Measurements from ENCODE around the gene C16orf90. TPM values are rescaled to one million over a fixed set of nuclear protein-coding genes. Genes with fewer than 3 reads are reported as not detected.

The C16orf90 gene
- total RNA-seq, 1 donor from 2014 or later: not detected

DNA sequence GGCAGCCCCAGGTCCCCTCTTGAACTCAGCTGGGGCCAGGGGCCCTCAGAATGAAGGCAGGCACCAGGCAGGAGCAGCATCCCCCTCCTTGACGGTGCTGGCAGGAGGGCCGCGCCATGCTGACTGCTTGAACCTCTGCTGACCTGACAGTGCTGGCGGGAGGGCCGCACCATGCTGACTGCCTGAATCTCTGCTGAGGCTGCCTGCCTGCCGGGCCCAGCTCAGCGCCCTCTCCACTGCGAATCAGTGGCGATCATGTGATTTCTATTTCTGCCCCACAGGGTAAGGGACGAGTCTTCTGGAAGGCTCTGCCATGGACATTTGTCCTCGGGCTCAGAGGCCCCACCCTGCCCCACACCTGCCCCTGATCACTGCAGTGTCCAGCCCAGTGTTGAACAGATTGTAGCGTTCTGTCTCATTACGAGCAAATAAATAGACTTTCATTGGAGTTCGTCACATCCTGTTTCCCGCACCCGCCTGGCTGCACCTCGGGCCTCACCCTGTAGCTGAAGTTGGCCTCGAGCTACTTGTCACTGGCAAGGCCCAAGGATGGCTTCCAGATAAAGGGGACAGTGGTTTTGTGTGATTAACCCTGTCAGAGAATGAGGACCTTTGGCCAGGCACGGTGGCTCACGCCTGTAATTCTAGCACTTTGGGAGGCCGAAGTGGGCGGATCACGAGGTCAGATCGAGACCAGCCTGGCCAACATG lies 8.6 kb downstream of the C16orf90 start:
- no peak overlapping the region for H3K27ac Mint-ChIP-seq

DNA sequence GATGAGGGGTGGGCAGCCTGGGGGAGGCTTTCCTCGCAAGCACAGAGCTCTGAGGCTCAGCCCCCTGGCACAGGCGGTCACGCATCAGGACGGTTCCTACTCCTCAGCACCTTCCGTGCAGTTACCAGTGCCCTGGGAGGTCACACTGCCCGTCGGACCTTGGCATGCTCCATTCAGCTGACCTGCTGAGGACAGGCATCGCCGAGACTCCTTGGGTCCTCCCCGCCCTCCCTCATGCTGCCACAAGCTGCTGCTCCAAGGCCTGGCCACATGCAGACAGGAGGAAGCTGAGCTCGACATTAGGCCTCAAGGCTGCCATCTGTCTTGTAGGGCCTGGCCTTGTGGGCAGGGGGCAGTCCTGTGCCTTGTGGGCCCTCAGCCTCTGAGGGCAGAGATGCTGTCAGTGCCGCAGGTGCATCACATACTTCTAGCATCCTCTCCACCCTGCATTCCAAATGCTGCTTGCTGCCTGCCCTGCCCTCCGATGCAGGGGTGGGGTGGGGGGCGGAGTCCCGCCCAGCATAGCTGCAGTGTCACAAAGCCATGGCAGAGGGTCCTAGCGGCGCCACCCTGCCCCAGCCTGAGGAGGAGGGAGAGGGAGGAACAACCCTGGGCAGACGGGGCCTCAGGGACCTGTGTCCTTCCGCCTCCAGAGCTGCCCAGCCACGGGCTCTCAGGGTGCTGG lies 9.3 kb downstream of the C16orf90 start:
- no peak overlapping the region for H3K27ac Mint-ChIP-seq
- no peak overlapping the region for H3K4me3 Mint-ChIP-seq (ENCODE audit: low read depth)
- no peaks in the 10 kb centered on the region for H3K27me3 Mint-ChIP-seq (ENCODE audit: low read depth)
- peaks cover 35% of the 10 kb centered on the region for H3K36me3 Mint-ChIP-seq (ENCODE audit: low read depth)
- no peak for DNase-seq (ENCODE audit: low spot score)
- no peaks in the 10 kb centered on the region for H3K4me1 Mint-ChIP-seq (ENCODE audit: low read depth)
- H3K9me3 Mint-ChIP-seq: no peaks in the 10 kb centered on the region
- intact Hi-C loops (cut with micrococcal nuclease): no loop called here

More for the DNA sequence above, 8.6 kb downstream of the C16orf90 start:
- Mint-ChIP-seq H3K9me3 (no peaks in the 10 kb centered on the region), H3K27me3 (ENCODE audit: low read depth) (no peaks in the 10 kb centered on the region), H3K4me1 (ENCODE audit: low read depth) (no peaks in the 10 kb centered on the region), H3K36me3 (ENCODE audit: low read depth) (peaks cover 28% of the 10 kb centered on the region), H3K4me3 (ENCODE audit: low read depth) (no peak overlapping the region)
- no peak for DNase-seq (ENCODE audit: low spot score)
- intact Hi-C loops (cut with micrococcal nuclease): no loop called here

DNA sequence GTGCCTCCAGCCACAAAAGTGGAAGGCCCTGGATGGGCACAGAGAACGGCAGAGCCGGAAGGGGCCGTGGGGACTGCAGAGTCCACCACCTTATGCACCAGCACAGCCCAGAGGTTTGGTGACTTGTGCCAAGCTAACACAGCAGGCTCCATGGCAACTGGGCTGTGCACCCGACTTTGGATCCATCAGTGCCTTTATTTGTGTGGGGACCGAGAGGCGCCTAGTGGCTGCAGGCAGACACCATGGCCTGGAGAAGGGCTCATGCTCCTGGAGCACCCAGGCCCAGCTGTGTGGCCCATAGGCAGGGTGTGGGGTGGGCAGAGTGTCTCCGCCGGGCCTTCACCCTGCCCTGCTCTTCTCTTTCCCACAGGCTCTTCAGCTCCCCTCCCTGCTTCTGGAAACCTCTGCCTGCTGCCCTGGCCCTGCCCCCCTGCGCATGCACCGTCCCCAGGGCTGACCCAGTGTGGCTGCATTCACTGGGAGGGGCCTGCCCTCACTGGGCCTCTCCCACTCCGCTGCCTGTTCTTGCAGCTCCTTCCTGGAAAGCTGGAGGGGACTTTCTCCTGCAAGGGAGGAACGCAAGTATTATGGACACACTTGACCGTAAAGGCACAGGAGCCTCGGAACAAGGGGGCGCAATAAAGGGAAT lies 10.1 kb downstream of the C16orf90 start:
- no peaks in the 10 kb centered on the region for H3K27me3 Mint-ChIP-seq (ENCODE audit: low read depth)
- H3K27ac Mint-ChIP-seq: no peak overlapping the region
- DNase-seq (ENCODE audit: low spot score): no peak
- H3K9me3 Mint-ChIP-seq: no peaks in the 10 kb centered on the region
- no peak overlapping the region for H3K4me3 Mint-ChIP-seq (ENCODE audit: low read depth)
- intact Hi-C loops (cut with micrococcal nuclease): no loop called here
- H3K4me1 Mint-ChIP-seq (ENCODE audit: low read depth): no peaks in the 10 kb centered on the region
- H3K36me3 Mint-ChIP-seq (ENCODE audit: low read depth): peaks cover 37% of the 10 kb centered on the region

DNA sequence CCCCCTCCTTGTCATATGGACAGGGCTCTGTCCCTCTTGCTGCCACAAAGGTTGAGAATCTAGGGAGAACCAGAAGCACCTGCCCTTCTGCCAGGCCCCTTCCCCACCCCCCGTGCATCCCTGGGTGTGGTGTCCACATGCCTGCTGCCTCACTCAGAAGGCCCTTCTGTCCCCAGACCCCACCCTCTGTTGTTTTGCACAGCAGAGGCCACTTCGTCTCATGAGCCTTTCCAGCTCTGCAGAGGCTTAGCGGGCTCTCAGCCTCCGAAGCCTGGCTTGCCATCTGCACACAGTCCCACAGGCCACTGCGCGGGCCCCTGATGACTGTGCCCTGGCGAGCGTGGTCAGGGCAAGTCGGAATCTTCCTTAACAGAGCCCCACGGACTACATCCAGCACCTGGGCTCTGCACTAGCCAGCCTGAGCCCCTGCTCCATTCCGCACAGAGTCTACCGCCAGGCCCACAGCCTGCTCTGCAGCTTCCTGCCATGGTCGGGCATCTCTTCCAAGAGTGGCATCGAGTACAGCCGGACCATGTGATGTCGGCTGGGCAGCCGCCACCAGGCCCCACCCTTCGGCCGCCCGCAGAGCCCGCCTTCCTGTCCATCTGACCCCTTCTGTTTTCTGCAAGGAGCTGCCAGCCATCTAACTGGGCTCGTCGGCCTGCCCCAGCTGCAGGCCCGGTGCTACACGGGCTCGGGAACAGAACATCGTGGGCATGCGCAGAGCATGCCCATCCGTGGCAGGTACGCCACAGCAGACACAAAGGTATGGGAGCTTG lies 10.8 kb downstream of the C16orf90 start:
- no peaks in the 10 kb centered on the region for H3K27me3 Mint-ChIP-seq (ENCODE audit: low read depth)
- no peak overlapping the region for H3K27ac Mint-ChIP-seq
- DNase-seq (ENCODE audit: low spot score): no peak
- no peaks in the 10 kb centered on the region for H3K9me3 Mint-ChIP-seq
- peaks cover 40% of the 10 kb centered on the region for H3K36me3 Mint-ChIP-seq (ENCODE audit: low read depth)
- intact Hi-C loops (cut with micrococcal nuclease): no loop called here
- H3K4me1 Mint-ChIP-seq (ENCODE audit: low read depth): no peaks in the 10 kb centered on the region
- no peak overlapping the region for H3K4me3 Mint-ChIP-seq (ENCODE audit: low read depth)

DNA sequence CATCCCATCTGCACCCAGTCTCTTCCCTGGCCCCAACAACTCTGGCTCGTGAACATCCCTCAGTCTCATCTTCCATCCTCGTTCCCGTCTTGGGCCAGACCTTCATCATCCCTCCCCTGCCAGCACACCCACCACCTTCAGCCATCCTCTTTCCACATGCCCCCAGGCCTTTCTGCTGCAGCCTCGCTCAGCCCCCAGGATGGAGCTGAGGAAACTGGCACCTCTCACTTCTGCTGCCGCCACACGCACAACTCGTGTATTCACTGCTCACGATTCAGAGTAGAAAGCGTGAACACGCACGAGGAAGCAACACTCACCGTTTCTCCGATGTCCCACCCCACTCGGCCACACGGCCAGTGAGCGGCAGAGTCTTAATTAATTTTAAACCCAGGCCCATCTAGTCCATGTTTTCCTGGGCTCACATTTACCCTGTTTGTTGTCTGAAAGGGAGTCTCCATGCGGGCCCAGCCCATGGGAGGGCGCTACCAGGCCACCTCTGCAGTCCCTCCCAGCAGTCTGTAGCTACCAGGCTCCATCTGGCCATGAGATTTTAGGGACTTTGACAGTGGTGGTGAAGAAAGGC lies 12.5 kb downstream of the C16orf90 start:
- no peak overlapping the region for H3K4me3 Mint-ChIP-seq (ENCODE audit: low read depth)
- no peaks in the 10 kb centered on the region for H3K4me1 Mint-ChIP-seq (ENCODE audit: low read depth)
- H3K9me3 Mint-ChIP-seq: no peaks in the 10 kb centered on the region
- intact Hi-C loops (cut with micrococcal nuclease): no loop called here
- H3K27ac Mint-ChIP-seq: no peak overlapping the region
- no peak for DNase-seq (ENCODE audit: low spot score)
- no peaks in the 10 kb centered on the region for H3K27me3 Mint-ChIP-seq (ENCODE audit: low read depth)
- H3K36me3 Mint-ChIP-seq (ENCODE audit: low read depth): peaks cover 46% of the 10 kb centered on the region

DNA sequence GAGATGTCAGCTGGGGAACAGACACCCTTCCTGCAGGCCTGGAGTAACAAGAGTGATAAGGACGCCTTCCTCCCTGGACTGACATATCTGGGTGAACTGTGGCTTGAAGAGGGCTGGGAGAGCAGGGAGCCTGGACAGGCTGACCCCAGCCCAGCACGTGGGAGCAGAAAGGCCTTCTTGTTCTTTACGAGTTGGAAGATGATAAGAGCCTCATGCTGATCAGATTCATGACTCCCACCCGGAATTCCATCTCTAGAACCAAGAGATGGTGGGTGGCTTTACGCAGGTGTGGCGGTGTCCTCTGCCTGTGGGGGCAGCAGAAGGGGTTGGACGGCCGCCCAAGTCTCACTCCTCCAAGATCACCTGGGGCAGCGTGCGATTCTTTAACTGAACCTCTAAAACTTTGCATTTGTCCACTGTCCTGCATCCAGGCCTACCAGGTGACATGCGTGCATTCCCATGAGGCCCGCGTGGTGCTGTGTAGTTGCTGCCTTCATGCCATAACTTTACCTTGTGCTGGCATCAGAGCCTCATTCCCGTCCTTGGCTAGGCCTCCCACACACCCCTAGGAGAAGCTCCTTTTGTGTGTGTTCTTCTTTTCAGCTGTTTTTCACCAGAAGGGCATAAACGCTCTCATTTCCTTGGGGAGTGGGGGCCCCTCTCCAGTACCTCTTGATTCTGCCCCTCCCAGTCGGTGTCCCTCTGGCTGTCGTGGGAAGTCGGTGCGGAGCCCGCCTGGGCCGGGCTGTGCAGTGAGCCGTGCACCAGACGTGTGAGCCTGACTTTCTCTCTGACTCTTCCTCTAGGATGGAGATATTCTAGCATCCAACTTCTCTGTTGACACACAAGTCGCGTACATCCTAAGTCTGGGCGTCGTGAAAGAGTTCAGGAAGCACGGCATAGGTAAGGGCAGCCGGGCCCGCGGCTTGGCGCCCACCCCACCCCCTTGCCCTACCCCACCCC lies 13.3 kb downstream of the C16orf90 start:
- DNase-seq (ENCODE audit: low spot score): no peak
- intact Hi-C loops (cut with micrococcal nuclease): no loop called here
- no peak overlapping the region for H3K4me3 Mint-ChIP-seq (ENCODE audit: low read depth)
- peaks cover 46% of the 10 kb centered on the region for H3K36me3 Mint-ChIP-seq (ENCODE audit: low read depth)
- no peaks in the 10 kb centered on the region for H3K27me3 Mint-ChIP-seq (ENCODE audit: low read depth)
- no peaks in the 10 kb centered on the region for H3K4me1 Mint-ChIP-seq (ENCODE audit: low read depth)
- no peak overlapping the region for H3K27ac Mint-ChIP-seq
- H3K9me3 Mint-ChIP-seq: no peaks in the 10 kb centered on the region

DNA sequence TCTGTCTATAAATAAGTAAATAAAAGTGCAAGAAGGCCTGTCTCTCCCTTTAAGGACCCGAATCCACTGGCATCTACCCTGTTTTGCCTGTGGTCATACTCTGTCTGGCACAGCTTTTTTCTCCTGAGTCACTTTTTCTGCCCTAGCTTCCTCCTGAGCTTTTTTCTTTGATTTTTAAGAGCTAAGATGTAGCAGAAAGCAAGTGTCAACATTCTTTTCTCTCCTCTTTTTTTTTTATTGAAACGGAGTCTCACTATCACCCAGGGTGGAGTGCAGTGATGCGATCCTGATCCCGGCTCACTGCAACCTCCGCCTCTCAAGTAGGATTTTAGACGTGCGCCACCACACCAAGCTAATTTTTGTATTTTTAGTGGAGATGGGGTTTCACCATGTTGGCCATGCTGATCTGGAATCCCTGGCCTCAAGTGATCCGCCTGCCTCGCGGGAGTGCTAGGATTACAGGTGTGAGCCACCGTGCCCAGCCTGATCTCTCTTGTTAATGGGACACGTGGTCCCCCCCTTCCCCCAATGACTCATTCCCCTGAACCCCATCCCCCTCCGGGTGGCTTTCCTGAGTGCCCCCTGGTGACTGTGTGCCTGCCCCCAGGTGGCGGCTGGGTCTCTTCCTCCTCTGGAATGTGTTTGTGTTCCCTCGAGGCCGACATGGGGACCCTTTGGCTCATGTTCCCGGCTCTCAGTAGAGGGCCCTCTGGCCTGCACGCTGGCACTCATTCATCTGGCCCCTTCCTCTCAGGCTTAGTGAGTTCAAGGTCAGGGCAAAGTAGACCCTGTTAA lies 14.2 kb downstream of the C16orf90 start:
- H3K27ac Mint-ChIP-seq: no peak overlapping the region
- no peak overlapping the region for H3K4me3 Mint-ChIP-seq (ENCODE audit: low read depth)
- no peaks in the 10 kb centered on the region for H3K9me3 Mint-ChIP-seq
- H3K27me3 Mint-ChIP-seq (ENCODE audit: low read depth): no peaks in the 10 kb centered on the region
- intact Hi-C loops (cut with micrococcal nuclease): no loop called here
- peaks cover 42% of the 10 kb centered on the region for H3K36me3 Mint-ChIP-seq (ENCODE audit: low read depth)
- H3K4me1 Mint-ChIP-seq (ENCODE audit: low read depth): no peaks in the 10 kb centered on the region
- no peak for DNase-seq (ENCODE audit: low spot score)

DNA sequence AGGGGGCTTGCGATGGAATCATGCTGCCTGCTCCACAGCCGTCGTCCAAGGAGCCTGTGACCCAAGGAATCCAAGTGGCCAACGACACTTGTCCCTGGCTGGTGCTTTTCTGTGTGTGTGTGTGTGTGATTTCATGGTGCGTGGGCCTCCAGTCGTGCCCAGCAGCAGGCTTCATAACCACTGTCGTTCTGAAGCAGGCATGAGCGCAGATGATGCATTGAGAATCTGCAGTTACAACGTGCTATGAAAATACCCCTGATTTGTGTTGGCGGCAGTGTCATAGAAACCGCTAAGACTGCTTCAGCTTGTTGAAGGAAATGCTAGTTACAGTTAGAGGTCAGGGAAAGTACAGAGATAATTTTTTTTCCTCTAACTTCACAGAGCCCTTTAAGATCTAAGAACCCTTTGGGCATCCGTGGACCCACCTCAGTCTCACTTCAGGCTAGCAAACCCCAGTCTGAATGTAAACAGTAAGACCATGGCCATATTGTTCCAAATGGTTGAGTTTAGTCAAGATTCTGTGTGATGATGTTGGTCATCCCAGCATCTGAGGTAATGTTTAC lies 15.6 kb downstream of the C16orf90 start:
- DNase-seq (ENCODE audit: low spot score): no peak
- Mint-ChIP-seq H3K4me1 (ENCODE audit: low read depth) (no peaks in the 10 kb centered on the region), H3K36me3 (ENCODE audit: low read depth) (peaks cover 46% of the 10 kb centered on the region), H3K4me3 (ENCODE audit: low read depth) (no peak overlapping the region), H3K9me3 (no peaks in the 10 kb centered on the region), H3K27ac (no peak overlapping the region), H3K27me3 (ENCODE audit: low read depth) (no peaks in the 10 kb centered on the region)
- intact Hi-C loops (cut with micrococcal nuclease): no loop called here

DNA sequence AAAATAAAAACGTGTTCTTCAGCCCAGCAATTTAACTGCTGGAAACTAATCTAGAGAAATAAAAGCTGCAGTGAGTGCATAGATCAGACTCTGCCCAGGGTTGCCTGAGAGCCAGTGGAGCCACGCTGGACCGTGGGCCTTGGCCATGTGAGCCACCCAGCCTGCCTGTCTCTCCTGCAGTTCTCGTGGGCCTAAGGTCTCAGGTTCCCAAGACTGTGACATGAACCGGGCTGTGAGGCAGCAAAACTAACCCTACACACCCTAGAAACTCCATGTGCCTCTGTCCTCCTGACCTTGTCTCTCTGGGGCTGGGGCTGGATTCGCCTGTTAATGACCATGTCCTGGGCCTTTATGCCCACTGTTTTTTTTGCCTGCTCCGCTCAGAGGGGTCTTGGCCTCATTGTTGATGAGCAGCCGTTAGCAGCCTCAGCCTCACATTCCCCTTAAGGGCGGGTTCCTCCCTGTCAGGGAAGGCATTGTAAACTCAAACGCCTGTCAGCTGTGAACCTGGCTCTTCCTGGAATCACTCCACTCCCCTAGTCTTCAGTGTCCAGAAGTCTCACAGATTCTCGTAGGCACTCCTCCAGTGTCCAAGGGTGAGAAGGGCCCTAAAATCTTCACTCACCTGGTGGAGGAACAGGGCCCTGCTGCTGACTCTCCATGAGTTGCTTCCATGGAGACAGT lies 16.9 kb downstream of the C16orf90 start:
- no peaks in the 10 kb centered on the region for H3K27me3 Mint-ChIP-seq (ENCODE audit: low read depth)
- H3K27ac Mint-ChIP-seq: no peak overlapping the region
- H3K9me3 Mint-ChIP-seq: no peaks in the 10 kb centered on the region

DNA sequence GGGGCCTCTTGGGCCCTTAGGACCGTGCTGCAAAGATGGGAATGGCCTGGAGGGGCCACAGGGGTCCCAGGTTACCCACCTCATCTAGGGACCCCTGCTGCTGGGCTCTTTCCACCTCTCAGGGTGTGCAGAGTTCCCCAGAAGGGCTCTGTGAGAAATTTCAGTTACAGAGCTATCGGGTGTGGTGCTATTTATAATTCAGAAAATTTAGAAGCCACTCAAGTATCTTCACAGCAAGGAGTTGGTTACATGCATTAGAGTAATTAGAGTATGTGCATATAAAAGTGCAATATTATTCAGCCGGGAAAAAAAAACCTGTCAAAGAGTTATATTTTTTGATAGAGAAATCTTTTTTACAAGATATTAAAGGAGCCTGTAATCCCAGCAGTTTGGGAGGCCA lies 18.9 kb downstream of the C16orf90 start:
- no peaks in the 10 kb centered on the region for H3K27me3 Mint-ChIP-seq (ENCODE audit: low read depth)
- intact Hi-C loops (cut with micrococcal nuclease): no loop called here
- peaks cover 36% of the 10 kb centered on the region for H3K36me3 Mint-ChIP-seq (ENCODE audit: low read depth)
- H3K4me3 Mint-ChIP-seq (ENCODE audit: low read depth): no peak overlapping the region
- no peak overlapping the region for H3K27ac Mint-ChIP-seq
- no peaks in the 10 kb centered on the region for H3K9me3 Mint-ChIP-seq
- DNase-seq (ENCODE audit: low spot score): no peak
- H3K4me1 Mint-ChIP-seq (ENCODE audit: low read depth): peaks cover 7% of the 10 kb centered on the region

More for the DNA sequence above, 16.9 kb downstream of the C16orf90 start:
- intact Hi-C loops (cut with micrococcal nuclease): no loop called here
- no peak overlapping the region for H3K4me3 Mint-ChIP-seq (ENCODE audit: low read depth)
- peaks cover 38% of the 10 kb centered on the region for H3K36me3 Mint-ChIP-seq (ENCODE audit: low read depth)
- DNase-seq (ENCODE audit: low spot score): no peak
- H3K4me1 Mint-ChIP-seq (ENCODE audit: low read depth): no peaks in the 10 kb centered on the region

All from activated T-helper 2 cell treated with anti-CD3 and anti-CD28 coated beads, Interferon-gamma antibody, Interleukin-2, Interleukin-4, amounts not matched to agents 10 μg/mL and 5 μg/mL and 100 μg/mL, durations not matched to agents 14 hours and 24 hours and 36 hours (primary cell).